ENCODE results near the gene CYP2E1. TPM values are rescaled to one million over a fixed set of nuclear protein-coding genes. Genes with fewer than 3 reads are reported as not detected.

Gene CYP2E1
- total RNA-seq, 1 donor from 2014 or later, result 2.7 TPM

DNA sequence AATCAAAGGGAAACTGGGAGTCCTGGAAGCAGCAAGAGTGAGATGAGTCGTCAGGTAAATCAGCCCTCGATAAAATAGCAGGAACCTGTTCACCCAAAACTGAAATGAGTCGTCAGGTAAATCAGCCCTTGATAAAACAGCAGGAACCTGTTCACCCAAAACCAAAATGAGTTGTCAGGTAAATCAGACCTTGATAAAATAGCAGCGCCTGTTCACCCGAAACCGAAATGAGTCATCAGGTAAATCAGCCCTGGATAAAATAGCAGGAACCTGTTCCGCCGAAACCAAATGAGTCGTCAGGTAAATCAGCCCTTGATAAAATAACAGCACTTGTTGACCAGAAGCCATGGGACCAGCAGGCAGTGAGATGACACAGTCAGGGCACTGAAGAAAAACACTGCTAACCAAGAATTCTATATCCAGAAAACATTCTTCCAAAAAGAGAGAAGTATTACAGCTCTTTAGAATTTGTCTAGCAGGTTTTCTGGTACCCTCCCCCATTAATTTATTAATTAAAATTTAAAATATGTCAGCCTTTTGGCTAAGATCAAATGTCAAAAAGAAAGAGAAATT, 3.4 kb upstream of the CYP2E1 start:
- peaks cover 1% of the 10 kb centered on the region for H3K36me3 Mint-ChIP-seq (ENCODE audit: low read depth)
- H3K4me3 Mint-ChIP-seq (ENCODE audit: unreplicated experiment), result no peak overlapping the region
- H3K27ac Mint-ChIP-seq (ENCODE audit: unreplicated experiment), result no peak overlapping the region
- no peaks in the 10 kb centered on the region for H3K27me3 Mint-ChIP-seq (ENCODE audit: low read depth)
- no peak for DNase-seq (ENCODE audit: low spot score)
- H3K9me3 Mint-ChIP-seq (ENCODE audit: low read depth), result peaks cover 26% of the 10 kb centered on the region
- H3K4me1 Mint-ChIP-seq (ENCODE audit: low read depth), result no peaks in the 10 kb centered on the region
- TF ChIP-seq CTCF (IDR thresholded peaks at IDR 0.05), result no peak

DNA sequence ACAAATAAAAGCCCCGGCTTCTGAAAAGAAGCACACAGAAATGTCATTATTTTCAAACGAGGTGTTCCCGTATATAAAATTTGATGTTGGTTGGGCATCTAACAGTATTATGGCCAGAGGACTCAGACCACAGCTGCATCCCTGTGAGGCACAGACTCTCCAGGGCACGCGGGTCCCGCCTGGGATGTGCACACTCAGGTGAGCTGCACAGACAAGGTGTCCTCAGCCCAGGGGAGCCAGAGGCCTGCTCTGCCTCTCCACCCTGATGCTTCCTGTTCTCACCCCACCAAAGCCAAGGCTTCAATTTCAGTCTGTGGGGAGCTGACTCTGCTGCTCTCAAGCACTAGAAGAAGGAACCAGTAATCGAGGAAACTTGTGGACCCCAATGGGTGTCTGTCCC, 1.7 kb upstream of the CYP2E1 start:
- Mint-ChIP-seq H3K4me1 (ENCODE audit: low read depth) (no peaks in the 10 kb centered on the region), H3K9me3 (ENCODE audit: low read depth) (peaks cover 20% of the 10 kb centered on the region), H3K27ac (ENCODE audit: unreplicated experiment) (no peak overlapping the region), H3K4me3 (ENCODE audit: unreplicated experiment) (no peak overlapping the region), H3K27me3 (ENCODE audit: low read depth) (no peaks in the 10 kb centered on the region), H3K36me3 (ENCODE audit: low read depth) (peaks cover 8% of the 10 kb centered on the region)
- no peak for DNase-seq (ENCODE audit: low spot score)
- no peak for TF ChIP-seq CTCF (IDR thresholded peaks at IDR 0.05)

- peaks cover 9% of the 10 kb centered on the region for H3K9me3 Mint-ChIP-seq (ENCODE audit: low read depth)
- H3K4me3 Mint-ChIP-seq (ENCODE audit: unreplicated experiment), result no peak overlapping the region
- H3K27me3 Mint-ChIP-seq (ENCODE audit: low read depth), result no peaks in the 10 kb centered on the region
These were observed 658 bp downstream of the CYP2E1 start for GRCh38 chr10:133527771-133528271.

DNA sequence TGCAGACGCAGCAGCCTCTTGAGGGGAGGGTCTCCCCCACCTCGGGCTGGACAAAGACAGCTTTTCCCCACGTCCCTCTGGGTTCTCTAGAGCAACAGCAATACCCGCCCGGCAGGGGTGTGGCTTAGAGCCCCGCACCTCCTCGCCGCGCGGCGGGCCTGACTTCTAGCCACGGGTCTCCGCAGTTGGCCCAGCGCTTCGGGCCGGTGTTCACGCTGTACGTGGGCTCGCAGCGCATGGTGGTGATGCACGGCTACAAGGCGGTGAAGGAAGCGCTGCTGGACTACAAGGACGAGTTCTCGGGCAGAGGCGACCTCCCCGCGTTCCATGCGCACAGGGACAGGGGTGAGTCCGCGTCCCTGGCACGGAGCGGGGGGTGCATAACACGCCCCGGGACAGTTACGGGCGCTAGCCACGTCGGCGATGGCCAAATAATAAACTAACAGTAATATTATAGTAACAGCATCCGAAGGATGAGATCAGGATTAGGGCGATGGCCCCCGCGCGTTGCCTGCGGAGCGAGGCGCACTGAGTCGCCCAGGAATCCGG, 1.2 kb downstream of the CYP2E1 start:
- Mint-ChIP-seq H3K27me3 (ENCODE audit: low read depth) (no peaks in the 10 kb centered on the region), H3K4me3 (ENCODE audit: unreplicated experiment) (no peak overlapping the region), H3K9me3 (ENCODE audit: low read depth) (peaks cover 5% of the 10 kb centered on the region), H3K27ac (ENCODE audit: unreplicated experiment) (no peak overlapping the region), H3K36me3 (ENCODE audit: low read depth) (peaks cover 16% of the 10 kb centered on the region), H3K4me1 (ENCODE audit: low read depth) (no peaks in the 10 kb centered on the region)
- TF ChIP-seq CTCF (IDR thresholded peaks at IDR 0.05), result no peak
- DNase-seq (ENCODE audit: low spot score), result no peak

More at GRCh38 chr10:133527771-133528271, 658 bp downstream of the CYP2E1 start:
- Mint-ChIP-seq H3K4me1 (ENCODE audit: low read depth) (no peaks in the 10 kb centered on the region), H3K36me3 (ENCODE audit: low read depth) (peaks cover 14% of the 10 kb centered on the region), H3K27ac (ENCODE audit: unreplicated experiment) (no peak overlapping the region)
- TF ChIP-seq CTCF (IDR thresholded peaks at IDR 0.05), result no peak
- no peak for DNase-seq (ENCODE audit: low spot score)

- no peak for TF ChIP-seq CTCF (IDR thresholded peaks at IDR 0.05)
- Mint-ChIP-seq H3K27me3 (ENCODE audit: low read depth) (no peaks in the 10 kb centered on the region), H3K27ac (ENCODE audit: unreplicated experiment) (no peak overlapping the region), H3K4me1 (ENCODE audit: low read depth) (no peaks in the 10 kb centered on the region), H3K36me3 (ENCODE audit: low read depth) (peaks cover 14% of the 10 kb centered on the region), H3K9me3 (ENCODE audit: low read depth) (no peaks in the 10 kb centered on the region), H3K4me3 (ENCODE audit: unreplicated experiment) (no peak overlapping the region)
- DNase-seq (ENCODE audit: low spot score), result no peak
These were observed 1.8 kb downstream of the CYP2E1 start for GRCh38 chr10:133528845-133529575.
